Measurements from ENCODE around the gene POLR3G. TPM values are rescaled to one million over a fixed set of nuclear protein-coding genes. Genes with fewer than 3 reads are reported as not detected.

POLR3G gene
- total RNA-seq, 1 experiment from 2014 or later: 73.6 TPM

DNA sequence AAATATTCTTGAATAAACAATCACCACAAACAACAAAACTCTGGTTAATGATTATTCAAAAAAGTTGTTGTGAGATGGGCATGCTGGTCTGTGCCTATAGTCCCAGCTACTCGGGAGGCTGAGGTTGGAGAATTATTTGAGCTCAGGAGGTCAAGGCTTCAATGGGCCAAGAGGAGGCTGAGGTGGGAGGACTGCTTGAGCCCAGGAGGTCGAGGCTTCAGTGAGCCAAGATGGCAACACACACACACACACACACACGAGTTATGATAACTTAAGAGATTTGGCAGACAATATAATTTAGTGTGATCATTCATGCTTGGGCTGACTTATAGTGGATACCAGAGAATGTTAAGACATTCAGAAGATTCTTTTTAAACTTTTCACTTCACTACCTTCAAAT, 39.9 kb downstream of the POLR3G start:
- peak overlapping the region in 2 of 3 experiments; percentile 78 to 92; a peak in 4 of 7 replicates for H3K27ac Mint-ChIP-seq
- Histone ChIP-seq H4K5ac (ENCODE audit: insufficient read length, low read depth, low read length) (no peak overlapping the region), H3K56ac (ENCODE audit: insufficient read length, low read depth, low read length) (no peak overlapping the region), H3K23ac (ENCODE audit: insufficient read length, low read depth, low read length) (no peak overlapping the region), H2BK20ac (ENCODE audit: low read depth, low read length, poor library complexity, severe bottlenecking) (no peak overlapping the region), H2BK12ac (ENCODE audit: insufficient read length, low read depth, low read length) (no peak overlapping the region), H2BK5ac (ENCODE audit: insufficient read length, low read length) (no peak overlapping the region), H3K9me3 (ENCODE audit: control insufficient read depth, low read depth, low read length) (no peaks in the 10 kb centered on the region), H2AK5ac (ENCODE audit: insufficient read length, low read length) (no peak overlapping the region), H3K9ac (ENCODE audit: extremely low read depth, insufficient read length, low read length) (no peak overlapping the region), H3K27me3 (ENCODE audit: insufficient read depth, low read length) (no peaks in the 10 kb centered on the region), H3K79me2 (ENCODE audit: insufficient read depth, low read length) (no peaks in the 10 kb centered on the region), H2BK120ac (ENCODE audit: low read depth, low read length, poor library complexity, severe bottlenecking) (no peak overlapping the region), H3K4ac (ENCODE audit: low read depth, low read length) (no peak overlapping the region), H3T11ph (ENCODE audit: low read length) (no peak overlapping the region), H3K27ac (ENCODE audit: insufficient read length, low read depth, low read length) (no peak overlapping the region), H4K8ac (replicated peaks; ENCODE audit: insufficient read length, low read depth, low read length) (no peak overlapping the region), H3K4me2 (ENCODE audit: insufficient read depth, insufficient read length, low read length) (no peak overlapping the region), H4K91ac (ENCODE audit: insufficient read length, low read depth, low read length) (no peak overlapping the region), H4K20me1 (ENCODE audit: control insufficient read depth, insufficient read depth, insufficient read length) (no peaks in the 10 kb centered on the region), H3K79me1 (ENCODE audit: insufficient read depth, low read depth, low read length, poor library complexity, severe bottlenecking) (no peaks in the 10 kb centered on the region), H2AFZ (ENCODE audit: low read length) (no peak overlapping the region), H2BK15ac (ENCODE audit: low read depth, low read length) (no peak overlapping the region), H3K4me1 (ENCODE audit: insufficient read depth, low read length) (no peaks in the 10 kb centered on the region), H3K14ac (ENCODE audit: insufficient read depth, low read length) (no peak overlapping the region), H3K23me2 (ENCODE audit: insufficient read length, low read depth, low read length, poor library complexity, severe bottlenecking) (no peaks in the 10 kb centered on the region), H3K18ac (ENCODE audit: insufficient read length, low read depth, low read length) (no peak overlapping the region)
- WGBS (ENCODE audit: extremely low coverage, insufficient read length, low lambda C conversion rate): no CpG with 5 or more reads among the region's 3 CpGs
- no peaks in the 10 kb centered on the region for H3K9me3 Mint-ChIP-seq
- DNase-seq: no peak
- H3K4me1 Mint-ChIP-seq: no peaks in the 10 kb centered on the region
- peaks cover 11 to 38% (median 20%) of the 10 kb centered on the region in 3 experiments; a peak in 6 of 7 replicates for H3K36me3 Mint-ChIP-seq (ENCODE audit: insufficient read depth in 1 of 3, low read depth in 3 of 3)
- TF ChIP-seq, protein P1, sequence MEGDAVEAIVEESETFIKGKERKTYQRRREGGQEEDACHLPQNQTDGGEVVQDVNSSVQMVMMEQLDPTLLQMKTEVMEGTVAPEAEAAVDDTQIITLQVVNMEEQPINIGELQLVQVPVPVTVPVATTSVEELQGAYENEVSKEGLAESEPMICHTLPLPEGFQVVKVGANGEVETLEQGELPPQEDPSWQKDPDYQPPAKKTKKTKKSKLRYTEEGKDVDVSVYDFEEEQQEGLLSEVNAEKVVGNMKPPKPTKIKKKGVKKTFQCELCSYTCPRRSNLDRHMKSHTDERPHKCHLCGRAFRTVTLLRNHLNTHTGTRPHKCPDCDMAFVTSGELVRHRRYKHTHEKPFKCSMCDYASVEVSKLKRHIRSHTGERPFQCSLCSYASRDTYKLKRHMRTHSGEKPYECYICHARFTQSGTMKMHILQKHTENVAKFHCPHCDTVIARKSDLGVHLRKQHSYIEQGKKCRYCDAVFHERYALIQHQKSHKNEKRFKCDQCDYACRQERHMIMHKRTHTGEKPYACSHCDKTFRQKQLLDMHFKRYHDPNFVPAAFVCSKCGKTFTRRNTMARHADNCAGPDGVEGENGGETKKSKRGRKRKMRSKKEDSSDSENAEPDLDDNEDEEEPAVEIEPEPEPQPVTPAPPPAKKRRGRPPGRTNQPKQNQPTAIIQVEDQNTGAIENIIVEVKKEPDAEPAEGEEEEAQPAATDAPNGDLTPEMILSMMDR (conservative IDR thresholded peaks at IDR 0.05): no peak
- no peak overlapping the region for H3K4me3 Mint-ChIP-seq
- no peaks in the 10 kb centered on the region for H3K27me3 Mint-ChIP-seq (ENCODE audit: low read depth)
